Measurements from ENCODE around the gene CIDEB.
"Not testable (repeated sequence)": the region's sequence is repeated elsewhere in the genome, so short reads cannot be mapped to it uniquely, and the experiment has no call there.

The CIDEB gene

GRCh38 chr14:24307575-24308341 lies at the start of gene CIDEB:
TSS of gene CIDEB (minus strand) at chr14:24307977. CDS start at chr14:24307858, 119 bp downstream.
- DNase-seq (ENCODE audit: low read depth), result no peak

- DNase-seq (ENCODE audit: low read depth), result no peak
Measured at GRCh38 chr14:24356208-24356607, 48.4 kb upstream of the CIDEB start.

GRCh38 chr14:24355009-24355408 lies 47.2 kb upstream of the CIDEB start:
- DNase-seq (ENCODE audit: low read depth), result no peak

GRCh38 chr14:24354482-24354825 lies 46.7 kb upstream of the CIDEB start:
- DNase-seq (ENCODE audit: low read depth), result not testable (repeated sequence)

- DNase-seq (ENCODE audit: low read depth), result no peak
Measured at GRCh38 chr14:24353559-24354481, 46.0 kb upstream of the CIDEB start.

GRCh38 chr14:24351517-24351916 lies 43.7 kb upstream of the CIDEB start:
- DNase-seq (ENCODE audit: low read depth), result no peak

GRCh38 chr14:24349742-24350141 lies 42.0 kb upstream of the CIDEB start:
- no peak for DNase-seq (ENCODE audit: low read depth)

- no peak for DNase-seq (ENCODE audit: low read depth)
Measured at GRCh38 chr14:24348186-24348585, 40.4 kb upstream of the CIDEB start.

GRCh38 chr14:24347134-24347533 lies 39.4 kb upstream of the CIDEB start:
- DNase-seq (ENCODE audit: low read depth), result no peak

- no peak for DNase-seq (ENCODE audit: low read depth)
Measured at GRCh38 chr14:24343795-24344660, 36.3 kb upstream of the CIDEB start.

- DNase-seq (ENCODE audit: low read depth), result no peak
Measured at GRCh38 chr14:24342889-24343288, 35.1 kb upstream of the CIDEB start.

- no peak for DNase-seq (ENCODE audit: low read depth)
Measured at GRCh38 chr14:24340606-24341005, 32.8 kb upstream of the CIDEB start.

- DNase-seq (ENCODE audit: low read depth), result peak; percentile 52
Measured at GRCh38 chr14:24339284-24340151, 31.7 kb upstream of the CIDEB start, which contains the start of gene RIPK3. TSS of gene RIPK3 (minus strand) at chr14:24339991. CDS start at chr14:24339826, 165 bp downstream.

GRCh38 chr14:24338843-24339242 lies 31.1 kb upstream of the CIDEB start:
- DNase-seq (ENCODE audit: low read depth), result no peak

GRCh38 chr14:24337824-24338175 lies 30.0 kb upstream of the CIDEB start:
- no peak for DNase-seq (ENCODE audit: low read depth)

GRCh38 chr14:24337144-24337823 lies 29.5 kb upstream of the CIDEB start:
- DNase-seq (ENCODE audit: low read depth), result no peak

GRCh38 chr14:24335461-24336171 lies 27.8 kb upstream of the CIDEB start:
- no peak for DNase-seq (ENCODE audit: low read depth)

- no peak for DNase-seq (ENCODE audit: low read depth)
Measured at GRCh38 chr14:24334431-24335291, 26.9 kb upstream of the CIDEB start, which contains the start of gene ADCY4. TSS of gene ADCY4 (minus strand) at chr14:24335071. CDS start at chr14:24334652, 419 bp downstream.
